Testis (tissue), 2 donors: ENCODE data around the gene KCNK4.

ENCODE experiments used
- CTCF ChIP-seq, 3 experiments: fragments of 450-650 bp in 2 of 3; fragments of 200-600 bp in 1 of 3; sonication (generic) in 1 of 3; IDR thresholded peaks; one replicate each; pipeline ENCODE4 v1.5.1; 2016 to 2019; ENCODE audit warnings: antibody characterized with exemption in 3 of 3, mild to moderate bottlenecking in 2 of 3, moderate library complexity in 1 of 3
- POLR2A ChIP-seq: fragments of 450-650 bp; IDR thresholded peaks from one replicate; pipeline ENCODE4 v1.6.1; 2017; ENCODE audit warnings: antibody characterized with exemption, mild to moderate bottlenecking, moderate library complexity

- TF ChIP-seq CTCF (IDR thresholded peaks at IDR 0.05) = no peak
- TF ChIP-seq POLR2A = no peak
These were observed 36.8 kb upstream of the KCNK4 start for GRCh38 chr11:64254326-64254725.
